HepG2 (cell line): Measurements from ENCODE around the gene GPRC5D. TPM values are rescaled to one million over a fixed set of nuclear protein-coding genes. Genes with fewer than 3 reads are reported as not detected.

ENCODE experiments used
- ATAC-seq: fragments of 200-7000 bp; cut with Tn5 transposase; 3 replicates; pipeline ENCODE4 v1.9.1; 2020; ENCODE audit warnings: mild to moderate bottlenecking, moderate library complexity
- BruUV-seq: library from RNA; stranded (reverse); fragments of 400-500 nt; replicated peaks from 2 replicates; lab custom pipeline; 2021; lab: Mats Ljungman, UMichigan
- CTCF ChIA-PET: fragments of 300-600 bp; formaldehyde crosslinking; extraction: SDS; loops from one replicate; lab custom pipeline; 2021; ENCODE audit warnings: low total read pairs, inconsistent platforms, low intra/inter-chr PET ratio; lab: Yijun Ruan, JAX
- POLR2A ChIA-PET: fragments of 350-600 bp; sonication (Branson Sonifier 250); formaldehyde crosslinking; loops from one replicate; lab custom pipeline; 2020; ENCODE audit warnings: antibody characterized with exemption, inconsistent platforms; lab: Yijun Ruan, JAX
- DNase-seq: peaks from one replicate; pipeline ENCODE4 v3.0.0-alpha.2; 2015; ENCODE audit warnings: low spot score
- FAIRE-seq: peaks from 3 replicates; lab custom pipeline; 2011; peaks lifted over from hg19 to GRCh38; lab: Jason Lieb, UNC
- H2AFZ ChIP-seq: one replicate; pipeline ENCODE4 v1.6.1; 2011; ENCODE audit warnings: low read length, inconsistent platforms
- H3K27ac ChIP-seq: fragments of 300-600 bp; 3 replicates; pipeline ENCODE4 v1.8.0; 2011; ENCODE audit warnings: mixed run types, mild to moderate bottlenecking, mixed read lengths, low read length, inconsistent platforms; ENCODE audit not compliant: insufficient read depth; ENCODE audit errors: extremely low read length
- H3K27me3 ChIP-seq, 2 experiments: fragments of 200-600 bp in 1 of 2; 2 replicates in 1 of 2; 3 replicates in 1 of 2; pipeline versions ENCODE4 v1.6.0 to v1.8.0; 2011; ENCODE audit warnings: low read length in 2 of 2, mild to moderate bottlenecking in 2 of 2, moderate library complexity in 2 of 2, inconsistent platforms in 1 of 2; ENCODE audit not compliant: insufficient read depth in 2 of 2, control insufficient read depth in 1 of 2
- H3K36me3 ChIP-seq, 2 experiments: fragments of 200-600 bp in 1 of 2; replicated peaks in 1 of 2; 2 replicates in 1 of 2; 3 replicates in 1 of 2; pipeline versions ENCODE4 v1.5.1 to v1.8.0; 2011; ENCODE audit warnings: low read length in 2 of 2, inconsistent platforms in 1 of 2; ENCODE audit not compliant: insufficient read depth in 2 of 2, control insufficient read depth in 1 of 2
- H3K4me1 ChIP-seq: 2 replicates; pipeline ENCODE4 v1.5.1; 2012; ENCODE audit warnings: low read length, inconsistent platforms; ENCODE audit not compliant: insufficient read depth
- H3K4me2 ChIP-seq: 2 replicates; pipeline ENCODE4 v1.6.0; 2011; ENCODE audit warnings: low read depth, low read length, inconsistent platforms
- H3K4me3 ChIP-seq, 3 experiments: fragments of 200-600 bp in 1 of 3; sonication (generic), shearing (Covaris generic) in 1 of 3; replicated peaks in 1 of 3; 2 replicates each; pipeline ENCODE4 v1.5.1; 2011 to 2016; ENCODE audit warnings: low read length in 3 of 3, inconsistent platforms in 2 of 3, low read depth in 2 of 3, mild to moderate bottlenecking in 2 of 3, control low read depth in 1 of 3, mixed read lengths in 1 of 3; ENCODE audit not compliant: insufficient read depth in 1 of 3
- H3K79me2 ChIP-seq: one replicate; pipeline ENCODE4 v1.6.1; 2011; ENCODE audit warnings: low read length, inconsistent platforms; ENCODE audit not compliant: insufficient read depth
- H3K9ac ChIP-seq: 2 replicates; pipeline ENCODE4 v1.6.0; 2011; ENCODE audit warnings: mild to moderate bottlenecking, low read depth, low read length, inconsistent platforms; ENCODE audit not compliant: insufficient read depth
- H3K9me3 ChIP-seq: 2 replicates; pipeline ENCODE4 v1.5.1; 2012; ENCODE audit warnings: mild to moderate bottlenecking, low read length
- H4K20me1 ChIP-seq: 2 replicates; pipeline ENCODE4 v1.6.0; 2011; ENCODE audit warnings: inconsistent platforms, mild to moderate bottlenecking, low read length, moderate library complexity; ENCODE audit not compliant: insufficient read depth
- ATM ChIP-seq: fragments of 450-650 bp; IDR thresholded peaks from 2 replicates; pipeline ENCODE4 v1.7.1; 2017; ENCODE audit warnings: mild to moderate bottlenecking, borderline replicate concordance
- CCDC6 ChIP-seq: sonication (generic); formaldehyde crosslinking; IDR thresholded peaks from 2 replicates; pipeline ENCODE4 v1.8.1; 2022; ENCODE audit warnings: mild to moderate bottlenecking, missing genetic modification reagents, moderate library complexity
- KDM2A ChIP-seq: sonication (generic); formaldehyde crosslinking; IDR thresholded peaks from 2 replicates; pipeline ENCODE4 v1.4.0; 2020; ENCODE audit warnings: low read depth, missing genetic modification reagents, borderline replicate concordance
- MED8 ChIP-seq: sonication (generic); formaldehyde crosslinking; IDR thresholded peaks from 2 replicates; pipeline ENCODE4 v1.8.1; 2023; ENCODE audit warnings: mild to moderate bottlenecking, missing genetic modification reagents; ENCODE audit not compliant: insufficient replicate concordance
- MYNN ChIP-seq: sonication (generic); formaldehyde crosslinking; IDR thresholded peaks from 2 replicates; pipeline ENCODE4 v1.4.0; 2020; ENCODE audit warnings: mild to moderate bottlenecking, low read depth, missing genetic modification reagents
- PRMT3 ChIP-seq: sonication (generic); formaldehyde crosslinking; IDR thresholded peaks from 2 replicates; pipeline ENCODE4 v1.8.1; 2022; ENCODE audit warnings: low read depth, mild to moderate bottlenecking, moderate library complexity, missing genetic modification reagents, borderline replicate concordance
- RCOR2 ChIP-seq: IDR thresholded peaks from 2 replicates; pipeline ENCODE4 v1.6.1; 2016; ENCODE audit warnings: missing biosample characterization, missing genetic modification reagents
- SP2 ChIP-seq: sonication (generic); formaldehyde crosslinking; IDR thresholded peaks from 2 replicates; pipeline ENCODE4 v1.5.1; 2020; ENCODE audit warnings: mild to moderate bottlenecking, missing genetic modification reagents
- ZNF296 ChIP-seq: sonication (generic); formaldehyde crosslinking; conservative IDR thresholded peaks from 2 replicates; pipeline ENCODE4 v1.5.0; 2020; ENCODE audit warnings: mild to moderate bottlenecking, missing genetic modification reagents
- WGBS: methylation state at CpG from one replicate; pipeline ENCODE4 v1.1.6; 2017; ENCODE audit warnings: low lambda C conversion rate; 5-methylcytosine and 5-hydroxymethylcytosine counted together
- in situ Hi-C: cut with HindIII; loops from 2 replicates; pipeline ENCODE4 v1.10.0; 2017; ENCODE audit warnings: low pct_unique_long_range_greater_than_20kb; ENCODE audit not compliant: extremely low pct_ligation_motif_present
- intact Hi-C: fragments of 100-400 bp; cut with micrococcal nuclease; formaldehyde crosslinking; loops from one replicate; pipeline ENCODE4 v1.10.0; 2022; ENCODE audit not compliant: unreplicated experiment
- polyA plus RNA-seq, 8 experiments: library from polyadenylated mRNA; depleted of rRNA in 3 of 8; stranded (reverse) in 7 of 8; unstranded in 1 of 8; fragments of >200 nt; fragmentation: Illumina TruSeq in 4 of 8; extraction: Trizol in 4 of 8; gene quantifications; 2 replicates each; pipeline versions ENCODE4 v1.2.1 to v1.2.3, GENCODE V29; 2011 to 2016; ENCODE audit warnings: low read depth in 4 of 8, missing spikeins in 1 of 8, mixed read lengths in 1 of 8; ENCODE audit not compliant: insufficient read depth in 1 of 8
- total RNA-seq, 5 experiments: library from RNA; depleted of rRNA; stranded (reverse); fragments of >200 nt; fragmentation: Illumina TruSeq; extraction: Trizol; gene quantifications; 2 replicates each; pipeline ENCODE4 v1.2.3, GENCODE V29; 2016; ENCODE audit warnings: low read depth in 1 of 5
- TF ChIP-seq, protein P1 (sequence below): IDR thresholded peaks from 2 replicates; pipeline ENCODE4 v1.4.0; 2020; ENCODE audit warnings: mild to moderate bottlenecking, missing genetic modification reagents
- TF ChIP-seq, protein P2 (sequence below): IDR thresholded peaks from 2 replicates; pipeline ENCODE4 v1.6.1; 2016; ENCODE audit warnings: missing compliant biosample characterization, missing genetic modification reagents, borderline replicate concordance
- TF ChIP-seq, protein P3 (sequence below): sonication (generic); formaldehyde crosslinking; IDR thresholded peaks from 2 replicates; pipeline ENCODE4 v1.4.0; 2020; ENCODE audit warnings: missing genetic modification reagents

GPRC5D gene
- total and polyA plus RNA-seq, 2 of the 13 experiments (the other 11 are each of a cell fraction or from before 2014, with no cell fraction given): not detected

DNA sequence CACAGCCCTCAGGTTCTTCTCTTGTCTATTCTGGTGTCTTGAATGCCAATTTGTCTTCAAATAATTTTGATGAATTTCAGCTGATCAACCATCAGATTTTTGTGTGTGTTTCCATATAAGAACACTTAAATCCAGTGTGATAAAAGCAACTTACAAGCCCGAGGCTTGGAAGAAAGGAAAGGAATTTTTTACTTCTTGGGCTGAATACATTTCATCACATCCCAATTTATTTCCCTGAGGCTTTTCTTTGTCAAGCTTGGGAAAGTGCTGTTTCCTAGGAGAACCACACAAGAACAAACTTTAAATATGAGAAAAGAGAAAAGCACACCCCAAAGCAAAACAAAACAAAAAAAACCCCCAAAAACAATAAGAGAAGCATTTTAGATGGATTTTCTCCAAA, 26.6 kb downstream of the GPRC5D start:
- Histone ChIP-seq H3K9me3 (no peaks in the 10 kb centered on the region), H2AFZ (no peak overlapping the region), H3K4me2 (no peak overlapping the region), H3K27me3 (no peaks in the 10 kb centered on the region), H3K27ac (no peak overlapping the region), H3K4me1 (peaks cover 15% of the 10 kb centered on the region), H3K9ac (no peak overlapping the region), H3K79me2 (no peaks in the 10 kb centered on the region), H3K4me3 (no peak overlapping the region), H4K20me1 (no peaks in the 10 kb centered on the region), H3K36me3 (peaks cover 0 to 6% of the 10 kb centered on the region in 2 experiments; a peak in 1 of 5 replicates)
- intact Hi-C loops: loop anchor here (10.0 kb wide), 1 partner anchor 179 kb away; the partner anchor contains the start of gene GSG1
- DNase-seq (no peak), FAIRE-seq (no peak), ATAC-seq (no peak)
- WGBS: 79% methylated on average over 1 of the region's 1 CpG
- CTCF ChIA-PET: no interaction called here
- in situ Hi-C loops: no loop called here
- TF ChIP-seq RCOR2 (CRISPR knock-in tag): no peak
- TF ChIP-seq CCDC6 (CRISPR knock-in tag): no peak
- TF ChIP-seq MED8 (CRISPR knock-in tag): no peak
- TF ChIP-seq PRMT3 (CRISPR knock-in tag): no peak
- no peak for TF ChIP-seq KDM2A (CRISPR knock-in tag)
- TF ChIP-seq ZNF296 (CRISPR knock-in tag): no peak
- POLR2A ChIA-PET: no interaction called here
- BruUV-seq: no TSS peak

DNA sequence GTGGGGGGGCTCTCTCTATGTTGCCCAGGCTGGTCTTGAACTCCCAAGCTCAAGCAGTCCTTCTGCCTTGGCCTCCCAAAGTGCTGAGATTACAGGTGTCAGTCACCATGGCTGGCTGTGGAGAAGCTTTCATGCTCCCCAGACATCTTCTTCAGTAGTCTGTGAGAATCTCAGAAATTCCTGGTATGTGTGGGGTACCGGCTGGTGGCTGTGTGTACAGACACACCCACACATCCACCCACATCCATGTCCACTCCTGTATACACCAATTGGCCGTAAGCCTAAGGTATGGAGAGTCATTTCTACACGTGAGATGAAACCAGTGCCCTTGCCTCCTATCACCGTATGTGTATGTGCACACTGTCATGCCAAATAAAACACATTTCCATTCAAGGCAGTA, 27.8 kb downstream of the GPRC5D start:
- WGBS: 57% methylated on average over 3 of the region's 4 CpGs
- Histone ChIP-seq H3K27ac (no peak overlapping the region), H3K4me1 (peaks cover 15% of the 10 kb centered on the region), H3K4me3 (no peak overlapping the region), H3K36me3 (no peaks in the 10 kb centered on the region), H3K79me2 (no peaks in the 10 kb centered on the region), H3K4me2 (no peak overlapping the region), H2AFZ (no peak overlapping the region), H4K20me1 (no peaks in the 10 kb centered on the region), H3K27me3 (no peaks in the 10 kb centered on the region), H3K9ac (no peak overlapping the region), H3K9me3 (no peaks in the 10 kb centered on the region)
- POLR2A ChIA-PET: no interaction called here
- no peak for ATAC-seq
- intact Hi-C loops (loop anchor here (10.0 kb wide), 1 partner anchor 181 kb away; the partner anchor contains the start of gene GSG1), in situ Hi-C loops (no loop called here)
- TF ChIP-seq, protein P1, sequence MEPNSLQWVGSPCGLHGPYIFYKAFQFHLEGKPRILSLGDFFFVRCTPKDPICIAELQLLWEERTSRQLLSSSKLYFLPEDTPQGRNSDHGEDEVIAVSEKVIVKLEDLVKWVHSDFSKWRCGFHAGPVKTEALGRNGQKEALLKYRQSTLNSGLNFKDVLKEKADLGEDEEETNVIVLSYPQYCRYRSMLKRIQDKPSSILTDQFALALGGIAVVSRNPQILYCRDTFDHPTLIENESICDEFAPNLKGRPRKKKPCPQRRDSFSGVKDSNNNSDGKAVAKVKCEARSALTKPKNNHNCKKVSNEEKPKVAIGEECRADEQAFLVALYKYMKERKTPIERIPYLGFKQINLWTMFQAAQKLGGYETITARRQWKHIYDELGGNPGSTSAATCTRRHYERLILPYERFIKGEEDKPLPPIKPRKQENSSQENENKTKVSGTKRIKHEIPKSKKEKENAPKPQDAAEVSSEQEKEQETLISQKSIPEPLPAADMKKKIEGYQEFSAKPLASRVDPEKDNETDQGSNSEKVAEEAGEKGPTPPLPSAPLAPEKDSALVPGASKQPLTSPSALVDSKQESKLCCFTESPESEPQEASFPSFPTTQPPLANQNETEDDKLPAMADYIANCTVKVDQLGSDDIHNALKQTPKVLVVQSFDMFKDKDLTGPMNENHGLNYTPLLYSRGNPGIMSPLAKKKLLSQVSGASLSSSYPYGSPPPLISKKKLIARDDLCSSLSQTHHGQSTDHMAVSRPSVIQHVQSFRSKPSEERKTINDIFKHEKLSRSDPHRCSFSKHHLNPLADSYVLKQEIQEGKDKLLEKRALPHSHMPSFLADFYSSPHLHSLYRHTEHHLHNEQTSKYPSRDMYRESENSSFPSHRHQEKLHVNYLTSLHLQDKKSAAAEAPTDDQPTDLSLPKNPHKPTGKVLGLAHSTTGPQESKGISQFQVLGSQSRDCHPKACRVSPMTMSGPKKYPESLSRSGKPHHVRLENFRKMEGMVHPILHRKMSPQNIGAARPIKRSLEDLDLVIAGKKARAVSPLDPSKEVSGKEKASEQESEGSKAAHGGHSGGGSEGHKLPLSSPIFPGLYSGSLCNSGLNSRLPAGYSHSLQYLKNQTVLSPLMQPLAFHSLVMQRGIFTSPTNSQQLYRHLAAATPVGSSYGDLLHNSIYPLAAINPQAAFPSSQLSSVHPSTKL (CRISPR knock-in tag): no peak
- TF ChIP-seq, protein P2, sequence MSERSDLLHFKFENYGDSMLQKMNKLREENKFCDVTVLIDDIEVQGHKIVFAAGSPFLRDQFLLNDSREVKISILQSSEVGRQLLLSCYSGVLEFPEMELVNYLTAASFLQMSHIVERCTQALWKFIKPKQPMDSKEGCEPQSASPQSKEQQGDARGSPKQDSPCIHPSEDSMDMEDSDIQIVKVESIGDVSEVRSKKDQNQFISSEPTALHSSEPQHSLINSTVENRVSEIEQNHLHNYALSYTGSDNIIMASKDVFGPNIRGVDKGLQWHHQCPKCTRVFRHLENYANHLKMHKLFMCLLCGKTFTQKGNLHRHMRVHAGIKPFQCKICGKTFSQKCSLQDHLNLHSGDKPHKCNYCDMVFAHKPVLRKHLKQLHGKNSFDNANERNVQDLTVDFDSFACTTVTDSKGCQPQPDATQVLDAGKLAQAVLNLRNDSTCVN (CRISPR knock-in tag): no peak
- TF ChIP-seq ATM (no peak), SP2 (CRISPR knock-in tag) (no peak), MYNN (no peak)
- TF ChIP-seq, protein P3, sequence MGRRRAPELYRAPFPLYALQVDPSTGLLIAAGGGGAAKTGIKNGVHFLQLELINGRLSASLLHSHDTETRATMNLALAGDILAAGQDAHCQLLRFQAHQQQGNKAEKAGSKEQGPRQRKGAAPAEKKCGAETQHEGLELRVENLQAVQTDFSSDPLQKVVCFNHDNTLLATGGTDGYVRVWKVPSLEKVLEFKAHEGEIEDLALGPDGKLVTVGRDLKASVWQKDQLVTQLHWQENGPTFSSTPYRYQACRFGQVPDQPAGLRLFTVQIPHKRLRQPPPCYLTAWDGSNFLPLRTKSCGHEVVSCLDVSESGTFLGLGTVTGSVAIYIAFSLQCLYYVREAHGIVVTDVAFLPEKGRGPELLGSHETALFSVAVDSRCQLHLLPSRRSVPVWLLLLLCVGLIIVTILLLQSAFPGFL (CRISPR knock-in tag): no peak
- no TSS peak for BruUV-seq
- CTCF ChIA-PET: no interaction called here
- no peak for DNase-seq
- no peak for FAIRE-seq
